GM12878 (cell line): ENCODE results near the gene SLC19A1. TPM values are rescaled to one million over a fixed set of nuclear protein-coding genes. Genes with fewer than 3 reads are reported as not detected.

Experiments used
- ATAC-seq: fragments of 200-7000 bp; cut with Tn5 transposase; 3 replicates; pipeline ENCODE4 v1.9.1; 2020; ENCODE audit warnings: mild to moderate bottlenecking, moderate library complexity
- BruUV-seq: library from RNA; stranded (reverse); fragments of 400-500 nt; replicated peaks from 2 replicates; lab custom pipeline; 2021; lab: Mats Ljungman, UMichigan
- CTCF ChIA-PET: fragments of 300-600 bp; sonication (Branson Sonifier 250); formaldehyde crosslinking; extraction: SDS; loops from one replicate; lab custom pipeline; 2021; ENCODE audit warnings: inconsistent platforms; lab: Yijun Ruan, JAX
- POLR2A ChIA-PET: fragments of 350-600 bp; formaldehyde crosslinking; extraction: SDS; loops from one replicate; lab custom pipeline; 2021; ENCODE audit warnings: inconsistent platforms; lab: Charles Lee
- RAD21 ChIA-PET: fragments of 300-600 bp; sonication (Branson Sonifier 250); formaldehyde crosslinking; loops from one replicate; lab custom pipeline; 2023; ENCODE audit warnings: antibody characterized with exemption; ENCODE audit not compliant: unreplicated experiment; lab: Charles Lee
- SMC1A ChIA-PET: fragments of 300-600 bp; sonication (Branson Sonifier 250); formaldehyde crosslinking; loops from one replicate; lab custom pipeline; 2023; ENCODE audit not compliant: unreplicated experiment, uncharacterized antibody; lab: Charles Lee
- DNase-seq: peaks from one replicate; pipeline ENCODE4 v3.0.0-alpha.2; 2011; ENCODE audit warnings: low read depth, low spot score
- FAIRE-seq: peaks from 3 replicates; lab custom pipeline; 2011; peaks lifted over from hg19 to GRCh38; lab: Jason Lieb, UNC
- H2AFZ ChIP-seq: 2 replicates; pipeline ENCODE4 v1.6.0; 2011; ENCODE audit warnings: low read depth, low read length, control low read depth; ENCODE audit not compliant: control insufficient read depth
- H3K27ac ChIP-seq: 2 replicates; pipeline ENCODE4 v1.5.1; 2011; ENCODE audit warnings: control low read depth; ENCODE audit not compliant: control insufficient read depth, insufficient read depth
- H3K27me3 ChIP-seq, 2 experiments: replicated peaks in 1 of 2; 2 replicates each; pipeline versions ENCODE4 v1.6.0 to v1.6.1; 2011; ENCODE audit warnings: low read length in 1 of 2; ENCODE audit not compliant: control insufficient read depth in 2 of 2, insufficient read depth in 2 of 2
- H3K36me3 ChIP-seq, 2 experiments: 2 replicates each; pipeline ENCODE4 v1.5.1; 2011; ENCODE audit warnings: low read length in 1 of 2; ENCODE audit not compliant: control insufficient read depth in 2 of 2, insufficient read depth in 2 of 2
- H3K4me1 ChIP-seq: 2 replicates; pipeline ENCODE4 v1.6.1; 2011; ENCODE audit warnings: mild to moderate bottlenecking, low read length, moderate library complexity, mixed read lengths; ENCODE audit not compliant: control insufficient read depth, insufficient read depth
- H3K4me2 ChIP-seq: 2 replicates; pipeline ENCODE4 v1.6.0; 2011; ENCODE audit warnings: control low read depth; ENCODE audit not compliant: control insufficient read depth, insufficient read depth
- H3K4me3 ChIP-seq: fragments of 200-600 bp; sonication (generic); 2 replicates; pipeline ENCODE4 v1.5.1; 2016
- H3K79me2 ChIP-seq: 2 replicates; pipeline ENCODE4 v1.6.0; 2011; ENCODE audit warnings: low read length; ENCODE audit not compliant: control insufficient read depth, insufficient read depth
- H3K9ac ChIP-seq: 2 replicates; pipeline ENCODE4 v1.8.0; 2011; ENCODE audit warnings: low read length, control low read depth, mixed read lengths; ENCODE audit not compliant: control insufficient read depth, insufficient read depth
- H3K9me3 ChIP-seq: replicated peaks from 3 replicates; pipeline ENCODE4 v1.5.1; 2011; ENCODE audit warnings: mild to moderate bottlenecking, low read length; ENCODE audit not compliant: control insufficient read depth, insufficient read depth
- H4K20me1 ChIP-seq: 2 replicates; pipeline ENCODE4 v1.6.0; 2011; ENCODE audit not compliant: control insufficient read depth, insufficient read depth
- ATF2 ChIP-seq: IDR thresholded peaks from 2 replicates; pipeline ENCODE4 v1.6.1; 2012; ENCODE audit warnings: low read length, inconsistent platforms
- BRCA1 ChIP-seq: IDR thresholded peaks from 2 replicates; pipeline ENCODE4 v1.6.1; 2011; ENCODE audit warnings: low read depth, low read length, improper control_type of control experiment
- CEBPZ ChIP-seq: fragments of 150-350 bp; IDR thresholded peaks from 2 replicates; pipeline ENCODE4 v1.6.1; 2016; ENCODE audit warnings: low read depth, low read length
- CREB1 ChIP-seq: IDR thresholded peaks from 2 replicates; pipeline ENCODE4 v1.6.1; 2012; ENCODE audit warnings: low read depth, mild to moderate bottlenecking, inconsistent platforms
- ELK1 ChIP-seq: IDR thresholded peaks from 2 replicates; pipeline ENCODE4 v1.6.1; 2012; ENCODE audit warnings: low read depth, low read length, improper control_type of control experiment
- ETV6 ChIP-seq, 2 experiments: fragments of 450-650 bp in 1 of 2; IDR thresholded peaks in 1 of 2; conservative IDR thresholded peaks in 1 of 2; 2 replicates each; pipeline ENCODE4 v1.6.1; 2014; ENCODE audit warnings: antibody characterized with exemption in 1 of 2, borderline replicate concordance in 1 of 2, low read depth in 1 of 2, mild to moderate bottlenecking in 1 of 2, moderate library complexity in 1 of 2
- HCFC1 ChIP-seq: fragments of 150-350 bp; IDR thresholded peaks from 2 replicates; pipeline ENCODE4 v1.6.1; 2014; ENCODE audit warnings: low read length
- MYC ChIP-seq: IDR thresholded peaks from 2 replicates; pipeline ENCODE4 v1.6.1; 2011; ENCODE audit warnings: mild to moderate bottlenecking, low read length, moderate library complexity, inconsistent platforms; ENCODE audit not compliant: insufficient read depth, insufficient replicate concordance, insufficient read length, severe bottlenecking
- PAX5 ChIP-seq: IDR thresholded peaks from 2 replicates; pipeline ENCODE4 v1.6.1; 2011; ENCODE audit warnings: low read depth, low read length, borderline replicate concordance
- ZSCAN29 ChIP-seq: fragments of 450-650 bp; IDR thresholded peaks from 2 replicates; pipeline ENCODE4 v1.6.1; 2017; ENCODE audit warnings: mild to moderate bottlenecking, moderate library complexity
- ZZZ3 ChIP-seq: IDR thresholded peaks from 2 replicates; pipeline ENCODE4 v1.6.1; 2011; ENCODE audit warnings: low read depth; ENCODE audit not compliant: control insufficient read depth, insufficient read length
- WGBS: methylation state at CpG from one replicate; pipeline ENCODE4 v1.1.6; 2016; ENCODE audit warnings: low lambda C conversion rate; ENCODE audit not compliant: insufficient replicate concordance, insufficient coverage; ENCODE audit errors: missing lambda C conversion rate; 5-methylcytosine and 5-hydroxymethylcytosine counted together
- in situ Hi-C: fragments of 300-500 bp; cut with MboI; formaldehyde crosslinking; loops from 9 replicates; pipeline ENCODE4 v1.14.3; 2018; ENCODE audit warnings: mixed read lengths
- intact Hi-C: fragments of 100-400 bp; cut with micrococcal nuclease; formaldehyde crosslinking; loops from one replicate; pipeline ENCODE4 v1.14.2; 2022; ENCODE audit not compliant: unreplicated experiment
- polyA plus RNA-seq, 11 experiments: library from polyadenylated mRNA; depleted of rRNA in 4 of 11; unstranded in 6 of 11; stranded (reverse) in 5 of 11; fragments of >200 nt; fragmentation: Nextera tagmentation in 4 of 11; fragmentation: Illumina TruSeq in 1 of 11; extraction: Ambion mirVana in 4 of 11; extraction: Trizol in 1 of 11; gene quantifications; 1 replicate in 1 of 11; 2 replicates in 10 of 11; pipeline versions ENCODE4 v1.2.1 to v1.2.3, GENCODE V29; 2011 to 2016; ENCODE audit warnings: inconsistent platforms in 2 of 11, missing spikeins in 2 of 11, low read depth in 1 of 11
- total RNA-seq, 4 experiments: library from RNA; depleted of rRNA in 3 of 4; stranded (reverse); fragments of >200 nt in 3 of 4; fragmentation: Illumina TruSeq in 1 of 4; extraction: Trizol in 1 of 4; gene quantifications; 2 replicates each; pipeline versions ENCODE4 v1.2.1 to v1.2.3, GENCODE V29; 2013 to 2021
- TF ChIP-seq, protein P1 (sequence below): IDR thresholded peaks from 2 replicates; pipeline ENCODE4 v1.6.1; 2012; ENCODE audit warnings: improper control_type of control experiment, low read depth, low read length; ENCODE audit not compliant: insufficient replicate concordance

Gene SLC19A1
- total and polyA plus RNA-seq, 10 of the 15 experiments (the other 5 are each of a cell fraction or from before 2014, with no cell fraction given): 0.42 to 49.7 (median 12.2) TPM

DNA sequence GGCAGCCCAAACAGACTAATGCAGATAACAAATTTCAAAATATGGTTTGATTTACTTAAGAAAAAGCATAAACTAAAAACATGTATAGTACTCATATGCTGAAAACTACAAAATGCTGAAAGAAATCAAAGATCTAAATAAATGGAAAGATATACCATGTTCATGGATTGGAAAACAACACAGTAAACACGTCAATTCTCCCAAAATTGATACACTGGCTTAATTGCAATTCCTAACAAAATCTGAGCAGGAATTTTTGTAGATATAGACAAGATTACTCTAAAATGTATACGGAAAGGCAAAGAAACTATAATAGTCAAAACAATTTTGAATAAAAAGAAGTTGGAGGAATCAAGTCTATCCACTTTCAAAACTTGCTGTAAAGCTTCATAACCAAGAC, 21.0 kb downstream of the SLC19A1 start:
- Histone ChIP-seq H3K79me2 (no peaks in the 10 kb centered on the region; the same call in 1 of the 2 replicates), H2AFZ (no peak overlapping the region), H3K9ac (no peak overlapping the region), H3K9me3 (peaks cover 22% of the 10 kb centered on the region), H3K4me1 (no peaks in the 10 kb centered on the region), H3K36me3 (peaks cover 11 to 13% of the 10 kb centered on the region in 2 experiments; a peak in 3 of 4 replicates), H3K27ac (no peak overlapping the region), H3K27me3 (no peaks in the 10 kb centered on the region), H3K4me2 (no peak overlapping the region), H4K20me1 (no peaks in the 10 kb centered on the region), H3K4me3 (no peak overlapping the region)
- DNase-seq (no peak), ATAC-seq (no peak), FAIRE-seq (no peak)
- ChIA-PET SMC1A (no interaction called here), RAD21 (no interaction called here), CTCF (no interaction called here), POLR2A (no interaction called here)
- WGBS: 87% methylated on average over 2 of the region's 2 CpGs
- BruUV-seq: no TSS peak
- intact Hi-C loops: no loop called here
- in situ Hi-C loops: no loop called here
- no peak for TF ChIP-seq ELK1
- no peak for TF ChIP-seq ZZZ3
- TF ChIP-seq CREB1: no peak
- TF ChIP-seq BRCA1: no peak
- TF ChIP-seq, protein P1, sequence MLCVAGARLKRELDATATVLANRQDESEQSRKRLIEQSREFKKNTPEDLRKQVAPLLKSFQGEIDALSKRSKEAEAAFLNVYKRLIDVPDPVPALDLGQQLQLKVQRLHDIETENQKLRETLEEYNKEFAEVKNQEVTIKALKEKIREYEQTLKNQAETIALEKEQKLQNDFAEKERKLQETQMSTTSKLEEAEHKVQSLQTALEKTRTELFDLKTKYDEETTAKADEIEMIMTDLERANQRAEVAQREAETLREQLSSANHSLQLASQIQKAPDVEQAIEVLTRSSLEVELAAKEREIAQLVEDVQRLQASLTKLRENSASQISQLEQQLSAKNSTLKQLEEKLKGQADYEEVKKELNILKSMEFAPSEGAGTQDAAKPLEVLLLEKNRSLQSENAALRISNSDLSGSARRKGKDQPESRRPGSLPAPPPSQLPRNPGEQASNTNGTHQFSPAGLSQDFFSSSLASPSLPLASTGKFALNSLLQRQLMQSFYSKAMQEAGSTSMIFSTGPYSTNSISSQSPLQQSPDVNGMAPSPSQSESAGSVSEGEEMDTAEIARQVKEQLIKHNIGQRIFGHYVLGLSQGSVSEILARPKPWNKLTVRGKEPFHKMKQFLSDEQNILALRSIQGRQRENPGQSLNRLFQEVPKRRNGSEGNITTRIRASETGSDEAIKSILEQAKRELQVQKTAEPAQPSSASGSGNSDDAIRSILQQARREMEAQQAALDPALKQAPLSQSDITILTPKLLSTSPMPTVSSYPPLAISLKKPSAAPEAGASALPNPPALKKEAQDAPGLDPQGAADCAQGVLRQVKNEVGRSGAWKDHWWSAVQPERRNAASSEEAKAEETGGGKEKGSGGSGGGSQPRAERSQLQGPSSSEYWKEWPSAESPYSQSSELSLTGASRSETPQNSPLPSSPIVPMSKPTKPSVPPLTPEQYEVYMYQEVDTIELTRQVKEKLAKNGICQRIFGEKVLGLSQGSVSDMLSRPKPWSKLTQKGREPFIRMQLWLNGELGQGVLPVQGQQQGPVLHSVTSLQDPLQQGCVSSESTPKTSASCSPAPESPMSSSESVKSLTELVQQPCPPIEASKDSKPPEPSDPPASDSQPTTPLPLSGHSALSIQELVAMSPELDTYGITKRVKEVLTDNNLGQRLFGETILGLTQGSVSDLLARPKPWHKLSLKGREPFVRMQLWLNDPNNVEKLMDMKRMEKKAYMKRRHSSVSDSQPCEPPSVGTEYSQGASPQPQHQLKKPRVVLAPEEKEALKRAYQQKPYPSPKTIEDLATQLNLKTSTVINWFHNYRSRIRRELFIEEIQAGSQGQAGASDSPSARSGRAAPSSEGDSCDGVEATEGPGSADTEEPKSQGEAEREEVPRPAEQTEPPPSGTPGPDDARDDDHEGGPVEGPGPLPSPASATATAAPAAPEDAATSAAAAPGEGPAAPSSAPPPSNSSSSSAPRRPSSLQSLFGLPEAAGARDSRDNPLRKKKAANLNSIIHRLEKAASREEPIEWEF: no peak
- TF ChIP-seq MYC: no peak
- TF ChIP-seq PAX5: no peak
- no peak for TF ChIP-seq ETV6 (conservative IDR thresholded peaks at IDR 0.05 in 1 of 2, IDR thresholded peaks at IDR 0.05 in 1 of 2; ENCODE audit: borderline replicate concordance in 1 of 2, low read depth in 1 of 2)
- TF ChIP-seq HCFC1: no peak
- TF ChIP-seq CEBPZ: no peak
- no peak for TF ChIP-seq ATF2
- no peak for TF ChIP-seq ZSCAN29
